A172 (cell line): ENCODE results near the gene CSF3. TPM values are rescaled to one million over a fixed set of nuclear protein-coding genes. Genes with fewer than 3 reads are reported as not detected.

ENCODE experiments used
- DNase-seq: peaks from one replicate; pipeline ENCODE4 v3.0.0-alpha.2; 2015; ENCODE audit warnings: low spot score
- total RNA-seq: library from RNA; depleted of rRNA; stranded (reverse); fragments of >200 nt; shearing (Covaris generic); gene quantifications from 2 replicates; pipeline ENCODE4 v1.2.3, GENCODE V29; 2014; rRNA removed

Gene CSF3
- total RNA-seq, 1 experiment from 2014 or later = not detected

DNA sequence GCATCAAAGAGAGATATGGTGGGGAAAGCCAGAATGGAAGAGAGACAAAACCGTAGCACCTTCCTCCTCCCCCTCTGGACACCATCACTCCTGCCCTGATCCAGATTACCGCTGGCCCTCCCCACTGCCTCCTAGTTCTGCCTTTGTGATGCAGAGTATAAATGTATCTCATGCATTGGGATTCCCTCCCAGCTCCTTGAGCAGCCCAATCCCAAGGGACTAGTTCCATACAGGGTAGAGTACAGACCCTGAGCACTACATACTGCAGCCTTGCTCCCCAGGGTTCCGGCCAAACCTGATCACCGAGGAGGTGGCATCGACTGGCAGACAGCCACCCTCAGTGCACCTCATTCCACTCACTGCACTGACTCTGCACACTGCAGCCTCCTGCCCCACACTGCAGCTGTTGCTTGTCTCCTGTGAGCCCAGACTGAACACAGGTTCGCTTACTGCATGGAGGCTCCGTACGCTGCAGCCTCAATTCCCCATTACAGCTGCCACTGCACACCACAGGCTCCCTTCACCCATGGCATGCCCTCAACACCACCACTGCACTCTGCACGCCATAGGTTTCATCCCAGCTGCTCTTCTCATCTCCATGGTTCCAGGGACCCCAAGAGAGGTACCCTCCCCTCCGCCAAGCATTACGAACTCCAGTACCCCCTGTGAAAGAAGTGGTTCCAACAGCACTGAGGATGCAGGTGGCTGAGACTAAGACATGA, 45.8 kb downstream of the CSF3 start:
- DNase-seq = no peak

DNA sequence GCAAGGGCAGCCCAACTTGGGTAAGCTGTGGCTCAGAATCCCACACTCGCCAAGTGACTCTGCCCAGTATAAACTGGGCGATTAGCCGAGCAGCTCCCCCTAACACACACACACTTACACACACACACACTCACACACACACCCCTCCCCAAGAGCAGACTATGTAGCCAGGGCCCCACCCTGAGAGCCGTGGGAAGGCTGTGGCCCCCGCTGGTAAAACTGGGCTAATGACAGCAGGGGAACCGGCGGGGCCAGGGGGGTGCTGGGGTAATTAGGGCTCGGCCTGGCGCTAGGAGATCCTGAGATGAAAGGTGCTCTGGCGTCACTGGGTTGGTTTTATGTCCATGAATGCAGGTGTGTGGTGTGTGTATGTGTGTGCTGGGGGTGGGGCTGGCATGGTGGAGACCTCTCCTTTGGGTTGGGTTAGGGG, 46.4 kb downstream of the CSF3 start:
- DNase-seq = no peak

DNA sequence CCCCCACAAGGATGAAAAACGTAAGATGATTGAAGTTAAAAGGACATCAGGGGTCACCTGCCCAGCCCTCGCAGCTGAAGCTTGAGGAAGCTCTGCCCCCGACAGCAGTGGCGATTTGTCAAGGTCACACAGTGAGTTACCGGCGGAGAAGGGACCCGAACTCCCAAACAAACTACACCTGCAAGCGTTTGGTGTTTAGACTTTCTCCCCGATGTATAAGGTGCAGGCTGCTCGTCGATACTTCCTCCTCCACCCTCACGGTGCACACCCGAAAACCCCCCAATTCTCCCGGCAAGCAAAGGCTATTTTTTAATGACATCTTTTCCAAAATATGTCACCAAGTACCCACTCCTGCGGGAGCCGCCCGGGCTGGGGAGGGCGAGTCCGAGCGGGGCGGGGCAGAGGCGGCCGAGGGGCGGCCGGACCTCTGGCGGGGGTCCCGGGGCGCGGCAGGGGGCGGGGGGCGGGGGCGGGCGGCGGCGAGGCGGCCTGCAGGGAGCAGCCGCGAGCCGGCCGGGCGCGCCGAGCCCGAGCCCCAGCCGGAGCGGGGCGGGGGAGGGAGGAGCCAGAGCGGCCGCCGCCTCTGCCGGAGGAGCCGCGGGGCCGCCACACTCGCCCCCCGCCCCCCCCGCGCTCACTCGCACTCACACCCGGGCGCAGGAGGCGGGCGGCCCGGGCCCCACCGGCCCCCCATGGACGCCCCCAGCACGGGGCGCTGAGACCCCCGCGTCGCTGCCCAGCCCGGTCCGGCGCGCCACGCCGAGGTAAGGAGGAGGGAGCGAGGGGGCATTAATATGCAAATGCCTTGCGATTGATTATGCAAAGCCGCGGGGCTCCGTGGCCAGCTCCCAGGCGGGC, 47.3 kb downstream of the CSF3 start, which contains the start of gene THRA:
Gene THRA, plus strand, starts transcription at position 637 of the 858 bp plus-strand sequence. CDS start 11,524 bp downstream, outside the sequence.
- DNase-seq = no peak

DNA sequence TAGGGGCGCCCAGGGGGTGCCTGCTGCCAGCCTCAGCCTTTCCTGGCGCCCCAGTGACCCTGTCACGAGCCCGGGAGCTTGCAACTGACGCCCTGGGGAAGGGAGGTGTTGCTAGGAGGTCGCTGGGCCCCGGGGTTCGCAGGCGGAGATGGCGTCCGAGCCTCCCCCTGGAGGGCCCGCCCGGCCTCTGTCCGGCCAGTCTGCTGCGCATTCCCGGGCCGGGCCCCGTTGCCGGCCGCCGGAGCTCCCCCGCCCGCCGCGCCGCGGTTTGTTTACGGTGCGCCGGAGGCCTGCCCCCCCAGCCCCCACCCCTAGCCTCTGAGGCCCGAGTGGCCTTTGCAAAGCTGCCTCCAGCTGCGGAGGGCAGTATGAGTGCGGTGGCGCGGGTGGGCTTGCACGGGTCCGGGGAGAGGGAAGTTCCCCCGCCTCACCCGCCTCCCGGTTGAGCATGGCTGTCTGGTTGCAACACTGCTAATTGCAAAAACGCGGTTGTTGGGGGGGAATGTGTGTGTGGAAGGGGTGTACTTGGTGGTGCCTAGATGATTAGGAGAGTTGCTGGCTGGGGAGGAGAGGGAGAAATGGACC, 48.0 kb downstream of the CSF3 start:
- no peak for DNase-seq

DNA sequence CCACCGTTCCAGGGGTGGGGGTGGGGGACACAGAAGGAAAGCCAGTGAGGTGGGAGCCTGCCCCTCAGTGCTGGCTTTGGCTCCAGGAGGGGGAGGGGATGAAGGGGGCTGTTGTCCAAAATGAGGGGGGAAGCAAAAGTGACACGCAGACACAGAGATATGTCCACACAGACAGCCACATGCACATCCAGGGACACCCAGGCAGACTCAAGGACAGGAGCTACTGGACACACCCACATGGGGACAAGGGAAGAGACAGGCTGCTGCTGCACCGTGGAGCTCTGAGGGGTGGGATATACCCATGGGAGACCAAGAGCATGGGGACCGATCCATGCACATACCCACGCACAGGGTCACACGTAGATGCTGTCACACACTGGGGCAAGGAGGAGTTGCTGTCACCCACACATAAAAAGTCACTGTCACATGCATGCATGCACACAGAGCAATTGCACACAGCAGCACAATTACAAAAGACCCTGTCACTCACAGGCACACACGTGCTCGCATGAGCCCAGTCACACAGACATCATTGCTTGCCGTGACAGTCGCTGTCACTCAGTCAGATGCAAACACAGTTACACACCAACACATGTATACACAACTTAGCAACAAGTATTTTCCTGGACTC, 48.8 kb downstream of the CSF3 start:
- DNase-seq = no peak

DNA sequence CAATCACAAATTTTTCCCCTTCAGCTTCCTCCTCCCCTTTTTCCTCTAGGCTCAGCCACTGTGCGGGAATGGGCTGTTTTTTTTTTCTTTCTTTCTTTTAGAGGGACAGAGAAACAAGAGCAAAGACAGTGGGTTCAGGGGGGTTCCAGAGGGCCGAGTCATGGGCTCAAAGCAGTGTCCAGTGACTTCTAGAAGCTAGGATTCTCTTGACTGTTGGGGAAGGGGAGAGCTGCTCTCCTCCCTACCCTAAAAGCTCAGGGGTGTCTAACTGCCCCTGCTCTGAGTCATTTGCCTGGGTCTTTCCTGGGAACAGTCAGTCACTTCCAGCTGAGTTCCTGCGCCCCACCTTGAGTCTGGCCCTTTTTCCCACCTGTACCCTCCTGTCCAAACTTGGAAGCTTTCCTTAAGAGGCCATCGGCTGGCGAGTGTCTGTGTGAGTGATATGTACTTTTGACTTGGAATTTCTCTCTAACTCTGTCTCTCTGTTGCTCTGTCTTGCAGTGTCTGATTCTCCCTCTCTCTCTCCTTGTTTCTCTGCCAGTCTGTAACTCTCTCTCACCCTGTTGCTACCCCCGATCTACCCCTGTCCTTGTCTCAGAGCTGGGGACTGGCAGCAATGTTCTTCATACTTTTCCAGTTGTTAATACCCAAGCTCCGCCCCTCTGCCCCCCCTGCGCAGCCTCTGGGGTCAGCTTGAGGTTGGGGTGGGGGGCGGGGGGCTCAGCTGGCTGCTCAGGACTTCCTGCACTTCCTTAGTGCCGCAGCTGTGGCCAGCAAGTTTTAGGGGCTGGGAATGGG, 49.9 kb downstream of the CSF3 start:
- DNase-seq = peak; percentile 41

DNA sequence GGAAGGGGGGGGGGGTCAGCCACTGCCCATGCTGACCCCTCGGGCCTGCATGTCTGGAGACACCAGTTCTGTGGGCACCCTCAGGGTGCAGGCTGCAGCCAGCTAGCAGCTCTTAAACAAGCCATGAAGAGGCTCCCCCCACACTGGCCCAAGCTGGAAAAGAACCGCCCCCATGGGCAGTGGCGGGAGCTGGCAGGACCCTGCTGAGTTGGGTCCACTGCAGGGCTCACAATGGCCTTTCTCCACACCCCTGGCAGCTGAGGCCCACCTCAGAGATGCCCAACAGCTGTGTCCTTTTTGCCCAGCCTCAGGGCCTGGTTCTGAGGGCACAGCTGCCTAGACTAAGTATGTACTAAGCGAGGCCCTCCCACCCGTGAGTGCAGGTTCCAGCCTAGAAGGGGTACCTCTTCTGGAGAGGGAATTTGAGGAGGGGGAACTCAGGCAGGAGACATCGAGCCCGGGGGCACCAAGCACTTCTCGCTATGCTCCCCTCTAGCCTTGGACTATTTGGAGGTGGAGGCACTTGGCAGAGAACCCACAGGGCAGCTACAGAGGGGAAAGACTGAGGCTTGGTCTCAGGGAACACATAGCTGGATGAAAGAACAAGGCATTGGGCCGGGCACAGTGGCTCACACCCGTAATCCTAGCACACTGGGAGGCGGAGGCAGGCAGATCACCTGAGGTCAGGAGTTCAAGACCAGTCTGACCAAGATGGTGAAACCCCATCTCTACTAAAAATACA, 50.7 kb downstream of the CSF3 start:
- no peak for DNase-seq

Other genes with a start within 250 kb of the CSF3 start
- not detected in 2 replicates for gene IKZF3, start 151.1 kb upstream of the CSF3 start, total RNA-seq
- gene ZPBP2, start 147.2 kb upstream of the CSF3 start, total RNA-seq = not detected in 2 replicates
- gene GSDMB, start 96.8 kb upstream of the CSF3 start, total RNA-seq = 1.6 and 1.9 TPM in 2 replicates
- gene ORMDL3, start 87.8 kb upstream of the CSF3 start, total RNA-seq = 40.2 and 43.7 TPM in 2 replicates
- not detected in 2 replicates for gene LRRC3C, start 87.7 kb upstream of the CSF3 start, total RNA-seq
- gene GSDMA, start 52.4 kb upstream of the CSF3 start, total RNA-seq = not detected in 2 replicates
- 229 and 262 TPM in 2 replicates for gene PSMD3, start 34.6 kb upstream of the CSF3 start, total RNA-seq
- 46.5 and 67.3 TPM in 2 replicates for gene MED24, start 39.0 kb downstream of the CSF3 start, total RNA-seq
- gene THRA, start 47.5 kb downstream of the CSF3 start, total RNA-seq = 14.5 and 17.8 TPM in 2 replicates
- 1.1 and 2.2 TPM in 2 replicates for gene NR1D1, start 85.1 kb downstream of the CSF3 start, total RNA-seq
- gene MSL1, start 106.5 kb downstream of the CSF3 start, total RNA-seq = 61.3 and 64.3 TPM in 2 replicates
- gene CASC3, start 125.1 kb downstream of the CSF3 start, total RNA-seq = 44.5 and 50.1 TPM in 2 replicates
- gene RAPGEFL1, start 162.0 kb downstream of the CSF3 start, total RNA-seq = 0.86 and 4.4 TPM in 2 replicates
- gene WIPF2, start 203.9 kb downstream of the CSF3 start, total RNA-seq = 5.6 and 7.1 TPM in 2 replicates